Stimulated activated CD8-positive, alpha-beta memory T cell treated with anti-CD3 and anti-CD28 coated beads, Interleukin-2, amount 100 ng/mL, for 48 hours (primary cell): Measurements from ENCODE around the gene SLK.
A peak's percentile ranks its signal among the peaks of the same experiment; 100 is the strongest.

Experiments
- DNase-seq, 2 donors: peaks; one replicate each; pipeline ENCODE4 v3.0.0-alpha.2; 2020; ENCODE audit warnings: low read depth in 2 of 2

The SLK gene

DNA sequence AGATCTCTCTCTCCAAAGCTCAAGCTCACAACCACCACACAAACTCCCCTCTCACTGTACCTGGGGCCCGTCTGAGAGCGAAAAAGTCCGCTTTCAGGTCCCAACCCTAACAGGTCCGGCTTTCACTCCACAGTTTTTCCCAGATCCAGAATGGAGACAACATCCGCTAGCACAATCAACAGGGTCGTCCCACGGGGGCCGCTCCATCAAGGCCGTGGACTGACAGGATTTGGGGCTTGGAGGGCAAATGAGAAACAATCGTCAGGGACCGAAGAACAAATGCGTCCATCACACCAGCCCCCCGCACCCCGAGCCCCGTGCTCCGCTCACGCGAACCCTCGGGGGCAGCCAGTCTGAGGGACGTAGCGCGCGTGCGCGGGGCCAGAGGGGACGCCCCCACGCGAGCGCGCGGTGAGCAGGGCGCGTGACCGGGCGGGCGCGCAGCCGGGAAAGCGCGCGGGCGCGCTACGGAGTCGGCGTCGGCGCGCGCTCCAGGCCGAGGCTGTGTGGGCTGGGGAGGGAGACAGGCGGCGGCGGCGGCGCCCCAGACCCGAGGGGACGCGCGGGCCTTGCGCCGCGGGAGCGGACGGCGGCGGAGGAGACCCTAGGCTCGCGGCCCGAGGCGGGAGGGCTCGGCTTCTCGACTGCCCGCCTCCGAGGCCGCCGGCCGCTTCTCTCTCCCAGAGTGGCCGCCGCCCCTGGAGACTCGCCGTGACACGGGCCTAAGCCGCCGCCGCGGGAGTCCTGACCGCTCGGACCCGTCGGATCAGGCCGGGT is at the start of gene SLK:
SLK (plus strand) TSS at position 470 of the 777 bp plus-strand sequence. CDS start 606 bp downstream, outside the sequence.
- peak; percentile 70 to 82 for DNase-seq

DNA sequence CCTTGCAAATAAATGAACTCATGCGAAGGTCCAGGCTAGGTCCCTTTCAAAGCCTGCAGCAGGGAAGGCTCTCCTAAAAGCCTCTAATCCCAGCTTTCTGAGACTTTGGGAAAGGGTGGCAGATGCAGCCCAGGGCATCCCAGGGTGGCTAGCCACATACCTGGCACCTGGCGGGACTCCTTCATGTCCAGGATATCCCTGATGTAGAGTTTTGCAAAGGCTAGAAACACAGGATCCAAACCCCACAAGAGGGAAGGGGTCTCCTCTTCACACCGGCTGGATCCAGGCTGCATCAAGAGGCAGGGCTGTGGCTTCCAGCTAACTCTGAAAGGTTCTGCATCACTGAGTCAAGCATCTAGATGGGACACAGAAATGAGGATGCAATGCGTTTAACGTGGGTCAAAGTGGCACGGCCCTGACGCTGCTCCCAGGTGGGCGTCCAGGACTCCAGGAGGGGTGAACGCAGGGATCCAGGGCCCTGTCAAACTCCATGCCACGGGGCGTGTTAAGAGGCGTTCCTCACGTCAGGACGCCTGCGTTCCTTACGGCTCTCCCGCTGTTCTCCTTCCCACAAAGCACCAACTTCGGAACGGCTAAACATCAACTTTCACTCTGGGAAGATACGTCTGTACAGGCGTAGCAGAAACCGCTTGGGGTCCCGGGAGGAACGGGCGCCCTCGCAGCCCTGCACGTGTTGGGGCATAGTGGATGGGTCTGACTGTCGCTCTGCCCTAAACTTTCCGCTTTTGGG is 49.5 kb upstream of the SLK start:
- no peak for DNase-seq

DNA sequence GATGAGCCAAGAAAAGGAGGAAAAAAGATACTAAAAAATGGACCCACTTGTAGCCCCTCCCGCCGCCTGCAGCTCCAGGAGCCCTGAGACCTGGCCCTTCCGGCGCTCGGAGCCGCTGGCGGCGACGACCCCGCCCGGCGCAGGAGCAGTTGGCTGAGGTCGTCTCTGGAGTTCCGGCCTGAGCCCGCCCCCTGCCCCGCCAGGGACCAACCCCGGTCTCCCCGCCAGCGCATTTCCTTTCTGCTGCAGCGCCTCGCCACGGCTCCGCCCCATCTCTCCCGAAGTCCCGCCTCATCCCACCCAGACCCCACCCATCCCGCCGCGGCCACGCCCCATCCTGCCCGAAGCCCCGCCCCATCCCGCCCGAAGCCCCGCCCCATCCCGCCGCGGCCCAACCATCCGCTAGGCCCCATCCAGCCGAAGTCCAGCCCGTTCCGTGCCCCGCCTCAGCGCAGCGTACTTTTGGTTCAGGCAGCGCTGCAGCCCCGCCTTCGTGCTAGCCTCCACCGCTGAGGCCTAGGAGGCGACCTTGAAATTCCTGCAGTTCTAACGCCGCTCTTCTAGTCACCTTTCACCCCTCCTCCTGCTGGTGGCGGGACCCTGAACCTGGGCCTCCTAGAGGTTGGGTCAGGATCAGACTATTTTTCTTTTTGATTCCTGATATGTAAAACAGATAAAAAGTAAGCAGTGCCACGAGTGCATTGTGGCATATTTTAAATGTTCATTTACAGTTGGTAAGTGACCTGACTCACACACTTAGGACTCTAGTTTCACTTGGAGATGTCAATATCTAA is 48.7 kb upstream of the SLK start, which contains the start of gene STN1:
STN1 (minus strand) TSS at position 132 of the 794 bp plus-strand sequence. CDS start 590 bp downstream, outside the sequence.
- peak; percentile 93 to 94 for DNase-seq

DNA sequence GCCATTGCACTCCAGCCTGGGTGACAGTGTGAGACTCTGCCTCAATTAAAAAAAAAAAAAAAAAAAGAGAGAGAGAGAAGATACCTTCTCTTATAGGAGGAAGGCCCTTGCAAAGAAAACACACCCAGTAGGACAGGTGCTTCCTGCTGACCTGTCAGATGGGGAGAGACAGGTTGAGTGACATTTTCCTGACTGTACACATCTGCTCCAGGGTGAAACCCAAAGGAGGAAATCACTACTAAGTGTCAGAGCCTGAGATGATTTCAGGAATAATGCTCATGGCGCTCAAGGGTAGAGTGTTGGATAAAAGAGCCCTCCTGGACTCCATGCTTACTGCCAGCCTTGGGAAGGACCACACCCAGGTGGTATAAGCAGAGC is 47.3 kb upstream of the SLK start:
- DNase-seq, result no peak

DNA sequence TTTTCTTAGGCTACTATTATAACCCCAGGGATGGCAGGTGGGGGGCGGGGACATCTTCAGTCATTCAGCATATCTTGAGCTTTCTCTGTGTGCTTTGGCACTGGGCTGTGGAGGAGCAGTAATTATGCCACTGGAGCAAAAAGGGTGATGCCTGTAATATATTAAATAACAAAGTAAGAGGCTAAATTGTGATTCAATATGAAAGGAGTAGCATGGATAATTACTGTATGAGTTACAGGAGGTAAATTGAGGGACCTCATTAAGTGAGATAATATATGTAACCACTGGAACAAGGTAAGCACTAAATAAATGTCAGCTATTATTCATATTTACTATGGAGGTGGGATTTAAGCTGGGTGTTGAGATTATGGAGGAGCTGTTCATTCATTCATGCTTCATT is 45.7 kb upstream of the SLK start:
- no peak for DNase-seq

DNA sequence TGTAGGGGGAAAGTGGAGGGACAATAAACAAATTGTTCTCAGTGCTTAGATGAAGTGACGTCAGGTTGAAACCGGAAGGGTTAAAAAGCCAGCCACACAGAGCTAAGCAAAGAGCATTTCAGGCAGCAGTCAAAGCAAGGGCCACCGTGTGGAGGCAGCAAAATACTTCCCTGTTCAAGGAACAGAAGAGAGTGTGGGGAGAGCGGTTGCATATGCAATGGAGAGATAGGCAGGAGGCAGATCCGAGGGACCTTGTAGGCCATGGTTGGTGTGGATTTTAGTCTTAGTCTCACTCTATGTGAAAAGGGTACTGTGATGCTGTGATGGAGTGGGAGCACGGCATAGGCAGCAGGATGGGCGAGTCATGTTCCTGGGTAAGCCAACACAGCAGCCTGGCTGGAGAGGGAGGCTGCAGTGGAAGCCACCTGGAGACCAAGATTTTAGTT is 45.2 kb upstream of the SLK start:
- DNase-seq, result no peak

DNA sequence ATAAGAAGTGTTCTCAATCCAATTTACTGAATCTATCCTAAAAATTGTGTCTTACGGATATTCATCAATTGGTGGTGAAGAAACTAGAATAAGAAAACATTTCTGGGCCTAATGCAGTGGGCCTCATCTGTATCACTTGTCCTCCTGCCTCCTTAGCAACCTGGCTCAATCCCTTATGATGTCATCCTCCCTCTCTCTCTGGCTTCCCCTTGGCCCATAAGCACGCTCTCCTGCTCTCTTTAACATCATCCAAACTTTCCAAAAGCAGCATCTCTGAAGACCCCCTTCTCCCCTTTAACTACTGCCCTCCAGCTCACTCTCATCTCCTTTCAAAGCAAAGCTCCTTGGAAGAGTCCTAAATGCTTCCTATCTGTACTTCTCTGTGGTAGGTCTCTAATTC is 44.3 kb upstream of the SLK start:
- DNase-seq, result no peak

DNA sequence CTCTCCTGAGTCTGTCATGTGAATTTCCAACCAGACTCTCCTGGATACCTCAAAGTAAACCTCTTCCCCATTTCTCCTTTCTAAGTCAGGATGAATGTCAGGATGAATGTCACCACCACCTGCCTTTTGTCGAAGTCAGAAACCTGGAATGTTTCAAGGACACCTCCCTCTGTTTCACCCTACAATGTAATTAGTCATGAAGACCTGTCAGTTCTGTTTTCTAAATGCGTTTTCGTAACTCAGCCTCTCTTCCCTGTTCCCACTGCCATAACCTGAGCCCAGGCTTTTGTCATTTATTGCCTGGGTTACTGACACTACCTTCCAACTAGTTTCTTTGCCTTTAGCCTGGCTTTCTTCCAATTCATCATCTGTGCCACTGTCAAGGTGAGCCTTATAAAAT is 43.4 kb upstream of the SLK start:
- DNase-seq, result no peak

DNA sequence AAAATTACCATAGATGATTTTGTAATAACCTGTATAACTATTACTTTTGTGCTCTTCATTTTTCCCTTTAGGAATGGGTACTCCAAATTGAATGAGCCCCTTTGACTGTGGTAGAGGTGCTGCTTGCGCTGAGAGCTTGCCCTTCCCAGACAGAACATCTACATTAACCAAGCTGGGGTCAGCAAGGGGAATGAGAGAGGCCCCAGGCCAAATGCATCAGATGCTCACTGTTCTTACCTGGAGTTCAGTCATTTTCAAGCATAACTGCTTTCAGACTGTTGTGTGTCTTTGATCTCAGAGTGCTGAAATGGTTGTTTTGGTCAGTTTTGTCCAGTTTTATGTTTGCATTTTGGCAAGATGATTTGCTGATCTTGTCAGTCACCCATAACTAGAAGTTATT is 41.3 kb upstream of the SLK start:
- no peak for DNase-seq

DNA sequence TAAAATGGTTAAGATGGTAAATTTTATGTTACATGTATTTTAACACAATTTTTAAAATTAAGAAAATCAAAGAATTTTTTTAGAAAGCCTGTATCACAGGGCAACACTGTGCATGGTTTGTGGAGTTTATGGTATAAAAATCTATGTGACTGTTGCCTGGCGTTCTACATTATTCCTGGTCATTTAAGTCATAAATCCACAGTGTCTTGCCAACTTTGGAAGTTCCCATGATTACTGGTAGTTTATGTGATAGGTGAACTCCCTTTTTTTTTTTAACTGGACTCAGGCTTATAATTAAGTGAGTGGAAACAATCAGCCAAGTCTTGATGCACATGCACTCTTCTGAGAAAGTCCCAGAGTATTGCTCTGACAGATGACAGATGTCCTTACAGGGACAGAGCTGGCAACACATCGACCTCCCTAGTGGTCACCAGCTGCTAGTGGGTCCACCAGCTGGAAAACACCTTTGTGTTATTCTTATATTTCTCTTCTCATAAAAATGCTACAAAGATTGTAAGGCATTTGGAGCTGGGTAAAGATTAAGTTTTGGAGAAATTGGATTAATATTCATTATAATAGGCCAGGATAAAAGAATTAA is 40.1 kb upstream of the SLK start:
- no peak for DNase-seq

DNA sequence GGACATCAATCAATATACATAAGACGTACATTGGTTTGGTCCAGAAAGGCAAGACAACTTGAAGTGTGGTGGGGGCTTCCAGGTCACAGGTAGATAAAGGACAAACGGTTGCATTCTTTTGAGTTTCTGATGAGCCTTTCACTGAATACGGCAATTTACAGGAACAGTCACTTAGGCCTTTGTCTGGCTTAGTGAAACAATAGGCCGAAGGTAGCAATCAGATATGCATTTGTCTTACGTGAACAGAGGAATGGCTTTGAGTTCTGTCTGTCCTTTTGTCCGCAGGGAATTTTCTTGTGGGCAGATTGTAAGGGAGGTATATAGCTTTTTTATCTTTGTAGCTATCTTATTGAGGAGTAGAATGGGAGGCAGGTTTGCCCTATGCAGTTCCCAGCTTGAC is 38.2 kb upstream of the SLK start:
- DNase-seq, result no peak

DNA sequence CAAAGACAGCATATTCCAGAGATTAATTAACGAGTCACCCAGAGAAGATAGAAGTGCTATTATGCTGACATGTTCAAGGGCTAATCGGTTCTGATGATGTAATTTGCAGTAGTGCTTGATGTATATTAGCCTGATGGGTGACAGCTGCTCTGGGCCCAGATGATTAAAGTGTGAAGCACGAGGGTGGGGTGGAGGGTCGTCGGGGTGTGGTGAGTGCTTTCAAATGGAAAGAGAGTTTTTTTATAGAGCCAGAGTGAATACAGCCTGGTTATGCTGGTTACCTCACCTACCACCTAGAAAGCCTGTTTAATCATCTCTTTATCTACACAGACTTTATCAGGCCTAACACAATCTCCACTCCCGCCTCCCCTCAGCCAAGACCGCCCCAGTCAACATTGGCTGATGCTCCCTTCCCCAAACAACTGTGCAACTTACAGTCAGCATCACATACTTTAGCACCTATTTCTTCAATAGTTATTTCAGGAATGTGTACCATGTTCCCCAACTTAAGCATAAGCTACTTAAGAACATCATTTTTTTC is 37.5 kb upstream of the SLK start:
- no peak for DNase-seq

DNA sequence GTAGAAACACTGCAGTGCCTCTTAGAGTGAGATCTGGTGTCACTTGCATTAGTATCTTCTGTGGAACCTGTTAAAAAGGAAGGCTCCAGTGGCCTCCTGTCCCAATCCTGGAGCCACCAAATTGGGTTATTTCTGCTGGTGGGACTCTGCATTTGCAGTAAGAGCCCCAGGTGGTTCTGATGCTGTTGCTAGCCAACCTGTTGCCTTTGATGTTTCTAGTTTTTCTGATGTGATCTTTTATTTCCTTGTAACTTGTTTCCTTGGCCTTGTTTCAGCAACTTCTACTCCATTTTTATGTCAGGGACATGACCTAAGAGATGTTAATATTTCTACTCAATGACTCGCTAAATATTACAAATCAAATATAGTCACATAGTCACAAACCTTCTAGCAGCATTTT is 36.5 kb upstream of the SLK start:
- no peak for DNase-seq

DNA sequence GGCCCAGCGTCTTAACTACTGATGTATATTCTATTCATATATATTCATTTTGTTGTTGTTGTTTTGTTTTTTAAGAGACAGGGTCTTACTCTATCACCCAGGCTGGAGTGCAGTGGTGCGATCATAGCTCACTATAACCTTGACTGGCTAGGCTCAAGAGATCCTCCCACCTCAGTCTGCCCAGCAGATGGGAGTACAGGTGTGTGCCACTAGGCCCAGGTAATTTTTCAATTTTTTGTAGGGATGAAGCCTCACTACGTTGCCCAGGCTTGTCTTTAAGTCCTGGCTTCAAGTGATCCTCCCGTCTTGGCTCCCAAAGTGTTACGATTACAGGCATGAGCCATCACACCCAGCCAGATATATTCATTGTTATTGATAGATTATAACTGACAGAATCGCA is 36.1 kb upstream of the SLK start:
- DNase-seq, result no peak

DNA sequence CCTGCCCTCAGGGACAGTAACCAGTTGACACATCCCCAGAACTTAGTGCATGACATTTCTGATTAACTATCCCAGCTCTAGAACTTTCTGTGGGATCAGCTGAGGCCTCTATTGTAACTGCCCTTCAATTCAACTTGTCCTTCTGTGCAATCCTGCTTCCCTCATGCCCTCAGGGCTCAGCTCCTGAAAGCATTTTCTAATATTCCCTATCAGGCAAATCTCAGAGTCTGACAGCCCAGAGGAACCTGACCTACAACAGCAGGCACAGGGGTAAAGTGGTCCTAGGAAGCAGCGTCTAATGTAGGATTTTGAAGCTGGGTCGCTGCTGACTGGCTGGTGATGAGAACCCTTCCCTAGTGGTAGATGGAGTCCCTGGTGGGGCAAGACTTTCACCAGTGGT is 35.3 kb upstream of the SLK start:
- DNase-seq, result no peak

DNA sequence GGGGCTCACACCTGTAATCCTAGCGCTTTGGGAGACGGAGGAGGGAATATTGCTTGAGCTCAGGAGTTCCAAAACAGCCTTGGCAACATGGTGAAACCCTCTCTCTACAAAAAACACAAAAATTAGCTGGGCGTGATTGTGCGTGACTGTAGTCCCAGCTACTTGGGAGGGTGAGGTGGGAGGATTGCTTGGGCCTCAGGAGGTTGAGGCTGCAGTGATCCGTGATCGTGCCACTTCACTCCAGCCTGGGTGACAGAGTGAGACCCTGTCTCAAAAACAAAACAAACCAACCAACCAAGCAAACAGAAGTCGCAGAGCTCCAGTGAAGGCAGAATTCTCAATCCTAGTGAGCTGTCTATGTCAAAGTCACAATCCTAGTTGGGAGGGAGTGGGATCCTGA is 34.7 kb upstream of the SLK start:
- DNase-seq, result no peak

DNA sequence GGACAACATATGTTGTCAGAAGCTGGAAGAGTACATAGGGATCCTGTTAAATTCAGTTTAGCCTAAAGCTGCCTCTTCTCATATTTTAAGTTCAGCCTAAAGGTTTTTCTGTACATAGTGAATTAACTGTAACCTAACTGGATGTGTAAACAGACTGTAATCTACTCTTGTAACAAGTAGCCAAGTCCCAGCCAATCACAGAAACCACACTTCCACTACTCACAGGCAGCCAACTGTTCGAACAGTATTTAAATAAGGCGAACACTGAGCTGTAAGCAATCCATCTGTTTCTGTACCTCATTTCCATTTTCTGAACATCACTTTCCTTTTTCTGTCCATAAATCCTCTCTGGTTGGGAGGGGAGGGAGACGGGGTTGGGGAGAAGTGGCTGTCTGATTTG is 34.0 kb upstream of the SLK start:
- no peak for DNase-seq

DNA sequence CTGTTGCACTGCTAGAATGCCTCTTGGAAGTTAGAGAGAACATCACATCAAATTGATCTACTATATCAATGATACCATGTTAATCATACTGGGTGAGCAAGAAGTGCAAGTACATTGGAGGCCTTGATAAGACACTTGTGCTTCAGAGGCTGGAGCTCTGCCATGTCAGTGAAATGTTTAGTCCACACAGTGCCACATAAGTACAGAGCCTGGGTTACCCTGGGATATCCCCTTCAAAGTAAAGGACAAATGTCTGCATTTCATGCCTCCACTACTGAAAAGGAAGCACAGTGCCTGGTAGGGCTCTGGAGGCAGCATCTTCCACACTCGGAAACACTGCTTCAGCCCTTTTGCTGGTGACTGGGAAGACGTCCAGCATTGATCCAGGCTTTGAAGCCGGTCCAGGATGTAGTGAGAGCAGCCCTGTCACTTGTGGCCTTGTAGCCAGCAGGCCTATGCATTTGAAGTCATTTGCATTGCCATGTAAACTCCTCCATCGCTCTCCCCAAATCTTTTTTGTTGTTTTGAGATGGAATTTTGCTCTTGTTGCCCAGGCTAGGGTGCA is 33.3 kb upstream of the SLK start:
- no peak for DNase-seq

DNA sequence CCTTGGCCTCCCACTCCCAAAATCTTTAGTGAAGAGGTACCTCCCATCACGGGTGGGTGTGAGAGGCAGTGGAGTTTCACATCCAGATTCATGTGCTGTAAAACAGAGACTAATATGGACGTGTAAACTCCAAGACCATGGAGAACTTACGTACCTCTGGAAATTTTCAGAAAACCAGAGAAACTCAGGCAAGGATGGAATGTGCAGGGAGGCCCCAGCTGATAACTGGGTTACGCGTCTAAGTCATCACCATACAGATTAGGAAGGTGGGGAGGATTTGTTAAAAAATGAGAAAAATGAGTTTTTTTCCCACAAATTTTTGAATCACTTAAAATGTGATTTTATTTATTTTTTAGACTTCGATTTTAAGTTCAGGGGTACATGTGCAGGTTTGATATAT is 32.6 kb upstream of the SLK start:
- DNase-seq, result no peak

DNA sequence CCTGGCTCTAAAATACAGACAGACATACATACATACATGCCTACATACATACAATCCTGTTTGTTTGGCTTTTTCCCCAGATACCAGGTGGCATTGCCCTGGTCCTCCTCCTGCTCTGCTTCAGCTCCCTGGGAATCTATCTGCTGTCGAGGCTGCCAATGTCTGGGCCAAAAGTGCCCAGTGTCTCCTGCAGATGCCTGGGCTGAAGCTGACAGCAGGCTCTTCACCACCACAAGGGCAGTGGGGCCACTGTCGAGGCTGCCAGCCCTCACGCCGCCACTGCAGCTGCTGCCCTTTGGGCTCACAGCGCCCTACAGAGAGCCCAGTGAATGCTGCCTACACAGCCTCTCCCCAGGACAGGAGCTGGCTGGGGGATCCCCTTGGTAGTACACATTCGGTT is 30.9 kb upstream of the SLK start:
- DNase-seq, result no peak

DNA sequence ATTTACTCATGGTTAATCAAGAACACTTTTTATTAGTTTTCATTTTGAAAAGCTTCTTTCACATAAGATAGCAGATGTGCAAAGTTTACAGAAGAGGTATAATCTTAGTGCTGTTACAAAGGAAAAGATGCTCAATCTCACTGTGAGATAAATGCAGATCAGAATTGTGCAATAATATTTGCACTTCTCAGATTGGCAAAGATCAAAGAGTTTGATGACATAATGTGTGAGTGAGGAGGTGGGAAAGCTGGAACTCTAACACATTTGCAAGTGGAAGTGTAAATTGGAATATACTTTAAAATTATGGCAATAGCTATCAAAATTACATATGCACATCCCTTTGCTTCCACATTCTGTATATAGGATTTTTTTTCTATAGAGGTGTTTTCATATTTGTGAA is 27.4 kb upstream of the SLK start:
- DNase-seq, result no peak
